ENCODE measurements around the gene COX7A2L. TPM values are rescaled to one million over a fixed set of nuclear protein-coding genes. Genes with fewer than 3 reads are reported as not detected.

The COX7A2L gene
- total RNA-seq, 2 donors from 2014 or later, result 167 to 170 TPM

DNA sequence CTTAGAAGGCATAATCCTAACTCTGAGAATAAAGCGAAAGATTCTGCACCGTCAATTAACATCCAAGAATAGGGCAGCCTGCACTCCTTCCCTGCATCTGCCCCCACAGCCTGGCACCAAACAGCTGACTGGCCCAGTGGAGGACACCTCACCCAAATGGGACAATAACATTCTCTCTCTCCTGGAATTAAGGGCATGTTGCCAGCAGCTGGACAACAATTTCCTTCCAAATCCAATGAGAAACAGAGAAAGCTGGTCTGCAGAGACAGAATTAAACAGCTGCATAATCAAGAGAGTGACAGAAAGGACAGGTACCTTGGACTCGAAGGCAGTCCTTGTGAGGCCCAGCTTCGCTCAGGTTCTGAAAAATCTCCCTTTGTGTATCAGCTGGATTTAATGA, 15.0 kb downstream of the COX7A2L start:
- Histone ChIP-seq H3K27me3 (replicated peaks; ENCODE audit: insufficient read depth) (no peaks in the 10 kb centered on the region), H3K9me3 (no peaks in the 10 kb centered on the region), H3K4me3 (no peak overlapping the region), H3K27ac (no peak overlapping the region), H3K4me1 (replicated peaks) (peaks cover 4% of the 10 kb centered on the region), H3K36me3 (no peaks in the 10 kb centered on the region)
- WGBS, result 95% methylated on average over 4 of the region's 4 CpGs
- TF ChIP-seq, protein P1, sequence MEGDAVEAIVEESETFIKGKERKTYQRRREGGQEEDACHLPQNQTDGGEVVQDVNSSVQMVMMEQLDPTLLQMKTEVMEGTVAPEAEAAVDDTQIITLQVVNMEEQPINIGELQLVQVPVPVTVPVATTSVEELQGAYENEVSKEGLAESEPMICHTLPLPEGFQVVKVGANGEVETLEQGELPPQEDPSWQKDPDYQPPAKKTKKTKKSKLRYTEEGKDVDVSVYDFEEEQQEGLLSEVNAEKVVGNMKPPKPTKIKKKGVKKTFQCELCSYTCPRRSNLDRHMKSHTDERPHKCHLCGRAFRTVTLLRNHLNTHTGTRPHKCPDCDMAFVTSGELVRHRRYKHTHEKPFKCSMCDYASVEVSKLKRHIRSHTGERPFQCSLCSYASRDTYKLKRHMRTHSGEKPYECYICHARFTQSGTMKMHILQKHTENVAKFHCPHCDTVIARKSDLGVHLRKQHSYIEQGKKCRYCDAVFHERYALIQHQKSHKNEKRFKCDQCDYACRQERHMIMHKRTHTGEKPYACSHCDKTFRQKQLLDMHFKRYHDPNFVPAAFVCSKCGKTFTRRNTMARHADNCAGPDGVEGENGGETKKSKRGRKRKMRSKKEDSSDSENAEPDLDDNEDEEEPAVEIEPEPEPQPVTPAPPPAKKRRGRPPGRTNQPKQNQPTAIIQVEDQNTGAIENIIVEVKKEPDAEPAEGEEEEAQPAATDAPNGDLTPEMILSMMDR (IDR thresholded peaks at IDR 0.05), result no peak
- TF ChIP-seq POLR2A (IDR thresholded peaks at IDR 0.05) (no peak), POLR2AphosphoS5 (IDR thresholded peaks at IDR 0.05) (no peak)
- intact Hi-C loops (cut with DNase I), result no loop called here
- DNase-seq (ENCODE audit: low spot score), result no peak

- no peak overlapping the region for H3K27ac ChIP-seq
- DNase-seq (ENCODE audit: low spot score), result no peak
- no peak for TF ChIP-seq POLR2A (IDR thresholded peaks at IDR 0.05)
- TF ChIP-seq, protein P1 (IDR thresholded peaks at IDR 0.05), result no peak
- TF ChIP-seq POLR2AphosphoS5 (IDR thresholded peaks at IDR 0.05), result no peak
- WGBS, result 69% methylated on average over 11 of the region's 11 CpGs
- peaks cover 4% of the 10 kb centered on the region for H3K4me1 ChIP-seq (replicated peaks)
- H3K36me3 ChIP-seq, result peaks cover 0 to 4% of the 10 kb centered on the region in 2 donors
- no peaks in the 10 kb centered on the region for H3K27me3 ChIP-seq (replicated peaks; ENCODE audit: insufficient read depth)
- intact Hi-C loops (cut with DNase I), result no loop called here
- H3K4me3 ChIP-seq, result no peak overlapping the region
- no peaks in the 10 kb centered on the region for H3K9me3 ChIP-seq
These were observed 18.2 kb downstream of the COX7A2L start for GRCh38 chr2:42342795-42343241.

DNA sequence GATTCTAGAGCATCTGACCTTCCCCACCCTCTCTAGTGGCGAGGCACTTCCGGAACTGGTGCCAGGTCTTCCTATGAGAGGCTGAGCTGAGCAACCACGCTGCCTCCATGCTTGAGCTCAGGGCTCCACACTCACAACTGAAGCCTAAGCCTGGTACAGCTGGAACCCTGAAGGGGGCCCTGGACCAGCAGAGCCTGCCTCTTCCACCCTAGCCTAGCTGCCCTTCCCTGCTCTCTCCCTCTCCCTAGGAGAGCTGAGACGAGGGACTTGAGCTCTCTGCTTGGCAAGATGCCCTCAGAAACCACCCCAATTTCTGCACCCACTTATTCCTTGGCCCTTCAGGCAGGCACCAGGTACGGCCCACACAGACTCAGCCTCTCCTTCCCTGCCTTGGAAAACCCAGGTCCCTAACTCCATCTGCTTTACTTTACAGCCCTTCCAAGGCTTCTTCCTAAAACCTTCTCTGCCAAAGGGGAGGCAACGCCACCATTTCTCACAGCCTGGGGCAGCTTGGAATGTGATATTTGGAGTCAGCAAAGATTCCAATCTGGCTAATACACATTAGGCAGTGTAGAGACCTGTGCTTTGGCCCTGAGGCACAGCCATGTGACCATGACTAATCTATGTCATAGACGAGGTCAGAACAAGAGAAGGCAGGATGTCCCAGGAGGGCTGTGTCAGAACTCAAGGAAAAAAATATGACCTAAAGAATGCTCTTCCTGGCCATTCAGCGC, 18.8 kb downstream of the COX7A2L start:
- TF ChIP-seq, protein P1 (IDR thresholded peaks at IDR 0.05), result no peak
- peak; percentile 42 for TF ChIP-seq POLR2AphosphoS5 (IDR thresholded peaks at IDR 0.05)
- DNase-seq (ENCODE audit: low spot score), result no peak
- H3K36me3 ChIP-seq, result peaks cover 0 to 4% of the 10 kb centered on the region in 2 donors

GRCh38 chr2:42340938-42341636, 19.9 kb downstream of the COX7A2L start:
- no peak overlapping the region for H3K27ac ChIP-seq
- WGBS, result 78% methylated on average over 10 of the region's 10 CpGs

More for the DNA sequence above, 18.8 kb downstream of the COX7A2L start:
- Histone ChIP-seq H3K4me3 (no peak overlapping the region), H3K9me3 (no peaks in the 10 kb centered on the region), H3K27me3 (replicated peaks; ENCODE audit: insufficient read depth) (no peaks in the 10 kb centered on the region), H3K4me1 (replicated peaks) (peaks cover 4% of the 10 kb centered on the region), H3K27ac (no peak overlapping the region)
- WGBS, result 63% methylated on average over 8 of the region's 8 CpGs
- intact Hi-C loops (cut with DNase I), result no loop called here

More at GRCh38 chr2:42340938-42341636, 19.9 kb downstream of the COX7A2L start:
- DNase-seq (ENCODE audit: low spot score), result no peak
- no peaks in the 10 kb centered on the region for H3K27me3 ChIP-seq (replicated peaks; ENCODE audit: insufficient read depth)
- H3K36me3 ChIP-seq, result peaks cover 0 to 4% of the 10 kb centered on the region in 2 donors
- H3K9me3 ChIP-seq, result no peaks in the 10 kb centered on the region
- H3K4me3 ChIP-seq, result no peak overlapping the region
- no peak for TF ChIP-seq POLR2A (IDR thresholded peaks at IDR 0.05)
- TF ChIP-seq, protein P1 (IDR thresholded peaks at IDR 0.05), result no peak
- TF ChIP-seq POLR2AphosphoS5 (IDR thresholded peaks at IDR 0.05), result no peak
- H3K4me1 ChIP-seq (replicated peaks), result peaks cover 4% of the 10 kb centered on the region
- intact Hi-C loops (cut with DNase I), result no loop called here
